SK-N-MC (cell line): ENCODE data around the gene BTLA.

ENCODE experiments used
- EZH2 ChIP-seq: fragments of 200-600 bp; sonication (generic); IDR thresholded peaks from one replicate; pipeline ENCODE4 v1.6.1; 2017; ENCODE audit warnings: antibody characterized with exemption
- FOXP2 ChIP-seq: optimal IDR thresholded peaks from 2 replicates; pipeline ENCODE3; 2011; ENCODE audit warnings: mild to moderate bottlenecking, moderate library complexity; ENCODE audit not compliant: insufficient read depth; ENCODE audit errors: extremely low read length, control extremely low read depth
- POLR2AphosphoS5 ChIP-seq: IDR thresholded peaks from 2 replicates; pipeline ENCODE4 v1.6.1; 2012; ENCODE audit warnings: mild to moderate bottlenecking, low read depth, low read length, borderline replicate concordance

GRCh38 chr3:112486811-112487505 is 12.3 kb downstream of the BTLA start:
- TF ChIP-seq POLR2AphosphoS5 (no peak), EZH2 (no peak), FOXP2 (no peak)
